ENCODE data around the gene GNAI2.
"Not testable (repeated sequence)": the region's sequence is repeated elsewhere in the genome, so short reads cannot be mapped to it uniquely, and the experiment has no call there.

GNAI2 gene

GRCh38 chr3:50260027-50260941 lies 24.3 kb downstream of the GNAI2 start:
- Histone ChIP-seq H3K27me3 (ENCODE audit: control insufficient read depth in 5 of 5, insufficient read depth in 4 of 5, low read length in 5 of 5) (no peaks in the 10 kb centered on the region), H3K27ac (ENCODE audit: low read depth, low read length) (peak overlapping the region; percentile 88), H3K36me3 (ENCODE audit: control insufficient read depth in 5 of 5, insufficient read depth in 5 of 5, low read length in 5 of 5) (peaks cover 0 to 36% (median 30%) of the 10 kb centered on the region in 5 donors), H3K9me3 (ENCODE audit: control insufficient read depth in 5 of 5, low read length in 5 of 5) (peaks cover 0 to 10% (median 6%) of the 10 kb centered on the region in 5 donors), H3K4me3 (ENCODE audit: low read depth in 1 of 5, low read length in 5 of 5) (peak overlapping the region in 4 of 5 donors; percentile 57 to 69 (median 63)), H3K9ac (ENCODE audit: low read length in 5 of 5) (peak overlapping the region; percentile 38 to 87 (median 77)), H3K4me1 (ENCODE audit: control insufficient read depth in 5 of 5, insufficient read depth in 5 of 5, low read length in 5 of 5) (peaks cover 0 to 63% (median 58%) of the 10 kb centered on the region in 5 donors)

DNA sequence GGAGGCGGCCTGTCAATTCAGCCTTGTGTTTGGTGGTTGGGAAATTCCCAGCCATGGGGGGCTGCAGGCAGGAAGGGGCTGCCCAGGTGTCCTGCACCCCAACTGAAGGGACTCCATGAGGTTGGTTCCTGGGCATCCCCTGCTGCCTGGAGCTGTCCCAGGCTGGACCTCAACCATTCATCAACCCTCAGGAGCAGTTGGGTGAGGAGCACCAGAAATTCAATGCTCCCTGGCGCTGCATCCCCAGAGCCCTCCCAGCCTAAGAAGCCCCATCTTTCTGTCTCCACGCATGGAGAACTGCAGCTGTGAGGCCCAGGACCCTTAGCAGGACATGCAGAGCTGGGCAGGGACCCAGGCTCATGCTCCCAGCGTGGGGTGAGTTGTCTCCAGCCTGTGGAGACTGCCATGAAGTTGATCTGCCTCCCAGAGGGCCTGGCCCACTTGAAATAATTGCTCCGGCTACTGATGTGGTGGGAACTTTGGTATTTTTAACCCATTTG lies 25.0 kb downstream of the GNAI2 start:
- peak overlapping the region; percentile 15 to 69 (median 62) for H3K4me3 ChIP-seq (ENCODE audit: low read depth in 1 of 5, low read length in 5 of 5)
- H3K9me3 ChIP-seq (ENCODE audit: control insufficient read depth in 5 of 5, low read length in 5 of 5) = peaks cover 0 to 10% (median 6%) of the 10 kb centered on the region in 5 donors
- peak overlapping the region; percentile 88 for H3K27ac ChIP-seq (ENCODE audit: low read depth, low read length)
- peaks cover 0 to 32% (median 27%) of the 10 kb centered on the region in 5 donors for H3K36me3 ChIP-seq (ENCODE audit: control insufficient read depth in 5 of 5, insufficient read depth in 5 of 5, low read length in 5 of 5)
- peaks cover 2 to 66% (median 59%) of the 10 kb centered on the region in 5 donors for H3K4me1 ChIP-seq (ENCODE audit: control insufficient read depth in 5 of 5, insufficient read depth in 5 of 5, low read length in 5 of 5)
- no peaks in the 10 kb centered on the region for H3K27me3 ChIP-seq (ENCODE audit: control insufficient read depth in 5 of 5, insufficient read depth in 4 of 5, low read length in 5 of 5)
- H3K9ac ChIP-seq (ENCODE audit: low read length in 5 of 5) = peak overlapping the region; percentile 38 to 87 (median 77)

- peak overlapping the region; percentile 88 for H3K27ac ChIP-seq (ENCODE audit: low read depth, low read length)
- H3K27me3 ChIP-seq (ENCODE audit: control insufficient read depth in 5 of 5, insufficient read depth in 4 of 5, low read length in 5 of 5) = no peaks in the 10 kb centered on the region
- peak overlapping the region in 1 of 5 donors; percentile 15 for H3K4me3 ChIP-seq (ENCODE audit: low read depth in 1 of 5, low read length in 5 of 5)
- H3K4me1 ChIP-seq (ENCODE audit: control insufficient read depth in 5 of 5, insufficient read depth in 5 of 5, low read length in 5 of 5) = peaks cover 4 to 68% (median 63%) of the 10 kb centered on the region in 5 donors
- H3K9me3 ChIP-seq (ENCODE audit: control insufficient read depth in 5 of 5, low read length in 5 of 5) = peaks cover 0 to 10% (median 6%) of the 10 kb centered on the region in 5 donors
- peak overlapping the region in 3 of 5 donors; percentile 22 to 87 (median 25) for H3K9ac ChIP-seq (ENCODE audit: low read length in 5 of 5)
- H3K36me3 ChIP-seq (ENCODE audit: control insufficient read depth in 5 of 5, insufficient read depth in 5 of 5, low read length in 5 of 5) = peaks cover 0 to 27% (median 22%) of the 10 kb centered on the region in 5 donors
These were observed 25.5 kb downstream of the GNAI2 start for GRCh38 chr3:50261505-50261904.

- H3K4me1 ChIP-seq (ENCODE audit: control insufficient read depth in 5 of 5, insufficient read depth in 5 of 5, low read length in 5 of 5) = peaks cover 7 to 75% (median 69%) of the 10 kb centered on the region in 5 donors
These were observed 26.2 kb downstream of the GNAI2 start for GRCh38 chr3:50262200-50262599.

DNA sequence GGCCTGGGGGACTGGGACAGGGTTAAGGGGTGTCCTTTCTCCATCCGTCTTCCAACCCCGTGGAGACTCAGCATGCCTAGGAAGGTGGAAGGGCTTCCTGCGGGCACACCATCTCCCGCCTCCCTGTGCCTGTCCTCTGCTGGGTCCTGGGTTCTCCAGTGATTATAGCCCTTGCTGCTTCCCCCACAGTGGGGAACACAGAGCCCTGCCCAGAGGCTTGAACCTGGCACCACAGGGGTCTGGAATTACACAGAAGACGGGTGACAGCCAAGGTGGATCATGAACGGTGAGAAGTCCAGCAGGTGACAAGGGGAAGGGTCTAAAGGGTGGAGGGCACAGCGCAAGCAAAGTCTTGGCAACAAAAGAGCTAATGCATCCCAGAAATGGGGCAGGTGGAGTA lies 26.8 kb downstream of the GNAI2 start:
- Histone ChIP-seq H3K27me3 (ENCODE audit: control insufficient read depth in 5 of 5, insufficient read depth in 4 of 5, low read length in 5 of 5) (peaks cover 0 to 3% (median 0%) of the 10 kb centered on the region in 5 donors), H3K4me3 (ENCODE audit: low read depth in 1 of 5, low read length in 5 of 5) (peak overlapping the region in 1 of 5 donors; percentile 15), H3K9me3 (ENCODE audit: control insufficient read depth in 5 of 5, low read length in 5 of 5) (peaks cover 0 to 4% (median 2%) of the 10 kb centered on the region in 5 donors), H3K9ac (ENCODE audit: low read length in 5 of 5) (peak overlapping the region in 1 of 5 donors; percentile 52), H3K4me1 (ENCODE audit: control insufficient read depth in 5 of 5, insufficient read depth in 5 of 5, low read length in 5 of 5) (peaks cover 7 to 80% (median 74%) of the 10 kb centered on the region in 5 donors), H3K27ac (ENCODE audit: low read depth, low read length) (peak overlapping the region; percentile 65), H3K36me3 (ENCODE audit: control insufficient read depth in 5 of 5, insufficient read depth in 5 of 5, low read length in 5 of 5) (peaks cover 0 to 14% (median 9%) of the 10 kb centered on the region in 5 donors)

More at GRCh38 chr3:50262200-50262599, 26.2 kb downstream of the GNAI2 start:
- H3K4me3 ChIP-seq (ENCODE audit: low read depth in 1 of 5, low read length in 5 of 5); H3K9ac ChIP-seq (ENCODE audit: low read length in 5 of 5); H3K27me3 ChIP-seq (ENCODE audit: control insufficient read depth in 5 of 5, insufficient read depth in 4 of 5, low read length in 5 of 5); H3K9me3 ChIP-seq (ENCODE audit: control insufficient read depth in 5 of 5, low read length in 5 of 5): not testable (repeated sequence)
- Histone ChIP-seq H3K27ac (ENCODE audit: low read depth, low read length) (peak overlapping the region; percentile 65), H3K36me3 (ENCODE audit: control insufficient read depth in 5 of 5, insufficient read depth in 5 of 5, low read length in 5 of 5) (peaks cover 0 to 20% (median 15%) of the 10 kb centered on the region in 5 donors)

GRCh38 chr3:50263478-50264382 lies 27.7 kb downstream of the GNAI2 start:
- H3K36me3 ChIP-seq (ENCODE audit: control insufficient read depth in 5 of 5, insufficient read depth in 5 of 5, low read length in 5 of 5) = peaks cover 0 to 4% (median 0%) of the 10 kb centered on the region in 5 donors
- no peaks in the 10 kb centered on the region for H3K9me3 ChIP-seq (ENCODE audit: control insufficient read depth in 5 of 5, low read length in 5 of 5)
- peak overlapping the region; percentile 65 for H3K27ac ChIP-seq (ENCODE audit: low read depth, low read length)
- peak overlapping the region in 2 of 5 donors; percentile 30 to 41 for H3K9ac ChIP-seq (ENCODE audit: low read length in 5 of 5)
- H3K4me1 ChIP-seq (ENCODE audit: control insufficient read depth in 5 of 5, insufficient read depth in 5 of 5, low read length in 5 of 5) = peaks cover 14 to 90% (median 83%) of the 10 kb centered on the region in 5 donors
- no peak overlapping the region for H3K4me3 ChIP-seq (ENCODE audit: low read depth in 1 of 5, low read length in 5 of 5)
- peaks cover 0 to 3% (median 0%) of the 10 kb centered on the region in 5 donors for H3K27me3 ChIP-seq (ENCODE audit: control insufficient read depth in 5 of 5, insufficient read depth in 4 of 5, low read length in 5 of 5)

DNA sequence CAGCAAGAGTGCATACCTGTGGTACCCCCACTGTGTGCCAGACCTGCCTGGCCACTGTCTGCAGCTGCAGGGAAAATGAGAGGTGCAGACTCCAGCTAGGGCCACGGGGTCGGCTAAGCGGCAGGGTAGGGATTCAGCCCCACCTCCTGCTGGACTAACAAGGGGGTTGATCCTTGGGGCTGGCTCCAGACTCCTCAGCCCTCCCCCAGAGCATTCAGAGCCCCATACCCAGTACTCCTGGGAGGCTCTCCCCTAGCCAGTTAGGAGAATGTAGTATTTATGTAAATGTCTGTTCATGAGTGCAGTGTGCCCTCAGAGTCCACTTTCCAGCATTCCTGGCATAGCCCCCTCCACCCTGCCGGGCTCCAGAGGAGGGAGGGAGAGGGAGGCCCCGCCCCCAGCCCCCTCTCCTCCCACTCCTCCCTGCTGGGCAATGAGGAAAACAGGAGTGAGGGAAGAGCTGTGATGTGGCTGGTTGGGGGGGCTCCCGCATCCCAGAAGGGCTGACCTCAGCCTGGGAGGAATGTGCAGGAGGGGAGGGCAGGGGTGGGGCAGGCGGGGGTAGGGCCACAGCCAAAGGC lies 28.5 kb downstream of the GNAI2 start:
- Histone ChIP-seq H3K27ac (ENCODE audit: low read depth, low read length) (peak overlapping the region; percentile 83), H3K9me3 (ENCODE audit: control insufficient read depth in 5 of 5, low read length in 5 of 5) (no peaks in the 10 kb centered on the region), H3K9ac (ENCODE audit: low read length in 5 of 5) (peak overlapping the region in 2 of 5 donors; percentile 30 to 41), H3K4me1 (ENCODE audit: control insufficient read depth in 5 of 5, insufficient read depth in 5 of 5, low read length in 5 of 5) (peaks cover 15 to 94% (median 89%) of the 10 kb centered on the region in 5 donors), H3K27me3 (ENCODE audit: control insufficient read depth in 5 of 5, insufficient read depth in 4 of 5, low read length in 5 of 5) (peaks cover 0 to 3% (median 0%) of the 10 kb centered on the region in 5 donors), H3K36me3 (ENCODE audit: control insufficient read depth in 5 of 5, insufficient read depth in 5 of 5, low read length in 5 of 5) (no peaks in the 10 kb centered on the region), H3K4me3 (ENCODE audit: low read depth in 1 of 5, low read length in 5 of 5) (no peak overlapping the region)

DNA sequence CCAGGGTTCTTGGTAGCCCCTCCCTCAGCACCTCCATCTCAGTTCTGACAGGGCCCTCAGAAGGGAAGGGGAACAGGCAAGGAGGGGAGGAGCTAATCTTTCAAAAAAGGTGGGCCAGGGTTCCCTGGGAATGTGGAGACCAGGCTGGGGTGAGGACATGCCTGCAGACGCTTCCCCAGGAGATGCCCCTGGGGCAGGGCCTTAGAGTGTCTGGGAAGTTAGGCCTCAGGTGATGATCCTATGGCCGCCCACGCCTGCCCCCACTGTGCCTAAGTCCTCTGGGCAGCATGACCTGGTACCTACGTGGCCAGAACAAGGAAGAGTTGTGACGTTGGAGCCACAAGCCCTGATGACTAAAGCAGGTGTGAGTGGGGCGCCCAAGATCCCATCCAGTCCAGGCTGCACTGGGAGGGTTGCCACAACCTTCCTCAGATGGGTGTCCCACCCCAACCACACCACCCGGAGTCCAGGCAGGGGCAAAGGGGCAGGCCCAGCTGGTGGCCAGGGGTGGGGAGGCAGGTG lies 29.0 kb downstream of the GNAI2 start:
- H3K4me1 ChIP-seq (ENCODE audit: control insufficient read depth in 5 of 5, insufficient read depth in 5 of 5, low read length in 5 of 5) = peaks cover 15 to 95% (median 90%) of the 10 kb centered on the region in 5 donors
- H3K9ac ChIP-seq (ENCODE audit: low read length in 5 of 5) = peak overlapping the region in 2 of 5 donors; percentile 35 to 82
- H3K4me3 ChIP-seq (ENCODE audit: low read depth in 1 of 5, low read length in 5 of 5) = no peak overlapping the region
- H3K27me3 ChIP-seq (ENCODE audit: control insufficient read depth in 5 of 5, insufficient read depth in 4 of 5, low read length in 5 of 5) = peaks cover 0 to 3% (median 0%) of the 10 kb centered on the region in 5 donors
- H3K27ac ChIP-seq (ENCODE audit: low read depth, low read length) = peak overlapping the region; percentile 83
- H3K36me3 ChIP-seq (ENCODE audit: control insufficient read depth in 5 of 5, insufficient read depth in 5 of 5, low read length in 5 of 5) = no peaks in the 10 kb centered on the region
- no peaks in the 10 kb centered on the region for H3K9me3 ChIP-seq (ENCODE audit: control insufficient read depth in 5 of 5, low read length in 5 of 5)

- Histone ChIP-seq H3K9ac (ENCODE audit: low read length in 5 of 5) (peak overlapping the region in 3 of 5 donors; percentile 31 to 82 (median 35)), H3K9me3 (ENCODE audit: control insufficient read depth in 5 of 5, low read length in 5 of 5) (no peaks in the 10 kb centered on the region), H3K36me3 (ENCODE audit: control insufficient read depth in 5 of 5, insufficient read depth in 5 of 5, low read length in 5 of 5) (no peaks in the 10 kb centered on the region), H3K27me3 (ENCODE audit: control insufficient read depth in 5 of 5, insufficient read depth in 4 of 5, low read length in 5 of 5) (peaks cover 0 to 3% (median 0%) of the 10 kb centered on the region in 5 donors), H3K4me1 (ENCODE audit: control insufficient read depth in 5 of 5, insufficient read depth in 5 of 5, low read length in 5 of 5) (peaks cover 15 to 96% (median 91%) of the 10 kb centered on the region in 5 donors), H3K27ac (ENCODE audit: low read depth, low read length) (peak overlapping the region; percentile 83), H3K4me3 (ENCODE audit: low read depth in 1 of 5, low read length in 5 of 5) (no peak overlapping the region)
These were observed 29.6 kb downstream of the GNAI2 start for GRCh38 chr3:50265571-50265970.

Measured in subcutaneous abdominal adipose tissue (tissue), 5 donors.